ENCODE results near the gene CYFIP1.
"Not testable (repeated sequence)": the region's sequence is repeated elsewhere in the genome, so short reads cannot be mapped to it uniquely, and the experiment has no call there.

GRCh38 chr15:22981931-22982330, 1.8 kb upstream of the CYFIP1 start:
- not testable (repeated sequence) for TF ChIP-seq EZH2 (IDR thresholded peaks at IDR 0.05; ENCODE audit: low read length, unreplicated experiment); EZH2phosphoT487 (IDR thresholded peaks at IDR 0.05; ENCODE audit: borderline replicate concordance, low read length)

Measured in PC-3 (cell line).